GM13976 (cell line): ENCODE data around the gene FZD8.

Source experiments
- DNase-seq: peaks from one replicate; pipeline ENCODE4 v3.0.0; 2012; ENCODE audit warnings: low spot score
- CTCF ChIP-seq: IDR thresholded peaks from 2 replicates; pipeline ENCODE4 v1.5.1; 2012; ENCODE audit warnings: borderline replicate concordance, mild to moderate bottlenecking; ENCODE audit not compliant: insufficient read depth; ENCODE audit errors: extremely low read depth, missing control alignments, control extremely low read depth
- in situ Hi-C: fragments of 300-500 bp; cut with MboI; formaldehyde crosslinking; loops from one replicate; pipeline ENCODE4 v1.12.0; 2022; ENCODE audit warnings: low sequenced_read_pairs, mixed read lengths, inconsistent platforms; ENCODE audit not compliant: unreplicated experiment

FZD8 gene

GRCh38 chr10:35637462-35637861, 4.6 kb downstream of the FZD8 start:
- in situ Hi-C loops, result loop anchor here (5.0 kb wide), 1 partner anchor 1235 kb away; no protein-coding TSS in a partner anchor
- no peak for TF ChIP-seq CTCF
- DNase-seq, result no peak

- in situ Hi-C loops, result loop anchor here (5.0 kb wide), 1 partner anchor 1235 kb away; no protein-coding TSS in a partner anchor
- DNase-seq, result no peak
These were observed 5.1 kb downstream of the FZD8 start for GRCh38 chr10:35636956-35637355.

GRCh38 chr10:35635576-35635975, 6.5 kb downstream of the FZD8 start:
- DNase-seq, result peak; percentile 60
- in situ Hi-C loops, result loop anchor here (5.0 kb wide), 1 partner anchor 1237 kb away; no protein-coding TSS in a partner anchor
- peak; percentile 70 for TF ChIP-seq CTCF

More at GRCh38 chr10:35636956-35637355, 5.1 kb downstream of the FZD8 start:
- no peak for TF ChIP-seq CTCF

GRCh38 chr10:35633006-35633980, 8.8 kb downstream of the FZD8 start:
- no peak for TF ChIP-seq CTCF
- in situ Hi-C loops, result no loop called here
- DNase-seq, result no peak

- in situ Hi-C loops, result no loop called here
These were observed 10.1 kb downstream of the FZD8 start for GRCh38 chr10:35632027-35632426.

GRCh38 chr10:35631404-35631803, 10.7 kb downstream of the FZD8 start:
- no peak for TF ChIP-seq CTCF
- in situ Hi-C loops, result no loop called here
- no peak for DNase-seq

More at GRCh38 chr10:35632027-35632426, 10.1 kb downstream of the FZD8 start:
- DNase-seq, result no peak
- no peak for TF ChIP-seq CTCF
